Activated T-helper 17 cell treated with anti-CD3 and anti-CD28 coated beads, Interleukin-2, amount 50 U/mL, for 72 hours (primary cell): Measurements from ENCODE around the gene FBLN5. TPM values are rescaled to one million over a fixed set of nuclear protein-coding genes. Genes with fewer than 3 reads are reported as not detected.
"Not testable (repeated sequence)": the region's sequence is repeated elsewhere in the genome, so short reads cannot be mapped to it uniquely, and the experiment has no call there.

Source experiments
- ATAC-seq: fragments of 150-1000 bp; cut with Tn5 transposase; replicated peaks from 2 replicates; pipeline ENCODE4 v1.10.0; 2021; ENCODE audit warnings: mild to moderate bottlenecking, moderate library complexity
- H3K27ac Mint-ChIP-seq: one replicate; pipeline ENCODE4 v1.8.0; 2022; ENCODE audit warnings: mixed read lengths
- H3K27me3 Mint-ChIP-seq: one replicate; pipeline ENCODE4 v1.8.0; 2022; ENCODE audit warnings: mixed read lengths
- H3K36me3 Mint-ChIP-seq: one replicate; pipeline ENCODE4 v1.8.0; 2022; ENCODE audit warnings: low read depth, mild to moderate bottlenecking, mixed read lengths
- H3K4me1 Mint-ChIP-seq: one replicate; pipeline ENCODE4 v1.8.0; 2022; ENCODE audit warnings: mixed read lengths
- H3K4me3 Mint-ChIP-seq: one replicate; pipeline ENCODE4 v1.8.0; 2022; ENCODE audit warnings: mild to moderate bottlenecking, mixed read lengths
- H3K9me3 Mint-ChIP-seq: one replicate; pipeline ENCODE4 v1.8.0; 2022; ENCODE audit warnings: mixed read lengths
- total RNA-seq, 2 donors: library from RNA; stranded (reverse); gene quantifications; one replicate each; pipeline ENCODE4 v1.2.3, GENCODE V29; 2022

Gene FBLN5
- total RNA-seq, 2 donors from 2014 or later: 1.4 to 7.6 TPM

GRCh38 chr14:91875525-91876286, 71.8 kb downstream of the FBLN5 start:
- peak overlapping the region; percentile 83 for H3K27ac Mint-ChIP-seq
- no peaks in the 10 kb centered on the region for H3K27me3 Mint-ChIP-seq
- H3K4me1 Mint-ChIP-seq: peaks cover 41% of the 10 kb centered on the region
- no peak overlapping the region for H3K4me3 Mint-ChIP-seq
- no peak for ATAC-seq
- H3K36me3 Mint-ChIP-seq: peaks cover 5% of the 10 kb centered on the region
- H3K9me3 Mint-ChIP-seq: no peaks in the 10 kb centered on the region

GRCh38 chr14:91873471-91874415, 73.8 kb downstream of the FBLN5 start:
- no peaks in the 10 kb centered on the region for H3K27me3 Mint-ChIP-seq
- H3K9me3 Mint-ChIP-seq: no peaks in the 10 kb centered on the region
- H3K4me3 Mint-ChIP-seq: peak overlapping the region; percentile 89
- peak; percentile 83 for ATAC-seq
- peak overlapping the region; percentile 83 for H3K27ac Mint-ChIP-seq
- H3K4me1 Mint-ChIP-seq: peaks cover 49% of the 10 kb centered on the region
- peaks cover 9% of the 10 kb centered on the region for H3K36me3 Mint-ChIP-seq

GRCh38 chr14:91872517-91873470, 74.7 kb downstream of the FBLN5 start:
- ATAC-seq: peak; percentile 5
- no peaks in the 10 kb centered on the region for H3K27me3 Mint-ChIP-seq
- H3K4me3 Mint-ChIP-seq: peak overlapping the region; percentile 89
- peaks cover 9% of the 10 kb centered on the region for H3K36me3 Mint-ChIP-seq
- no peaks in the 10 kb centered on the region for H3K9me3 Mint-ChIP-seq
- H3K27ac Mint-ChIP-seq: peak overlapping the region; percentile 83
- peaks cover 45% of the 10 kb centered on the region for H3K4me1 Mint-ChIP-seq

GRCh38 chr14:91872011-91872501, 75.4 kb downstream of the FBLN5 start:
- Mint-ChIP-seq H3K36me3 (peaks cover 9% of the 10 kb centered on the region), H3K4me1 (peaks cover 51% of the 10 kb centered on the region), H3K27ac (peak overlapping the region; percentile 83), H3K27me3 (no peaks in the 10 kb centered on the region), H3K4me3 (peak overlapping the region; percentile 89), H3K9me3 (no peaks in the 10 kb centered on the region)
- peak; percentile 25 for ATAC-seq

- not testable (repeated sequence) for H3K27me3 Mint-ChIP-seq, H3K9me3 Mint-ChIP-seq, H3K36me3 Mint-ChIP-seq, ATAC-seq, H3K27ac Mint-ChIP-seq
- Mint-ChIP-seq H3K4me1 (peaks cover 54% of the 10 kb centered on the region), H3K4me3 (peak overlapping the region; percentile 89)
Observed at GRCh38 chr14:91871401-91871800, 76.1 kb downstream of the FBLN5 start.

- no peaks in the 10 kb centered on the region for H3K9me3 Mint-ChIP-seq
Observed at GRCh38 chr14:91870890-91871289, 76.6 kb downstream of the FBLN5 start.

GRCh38 chr14:91870001-91870400, 77.5 kb downstream of the FBLN5 start:
- no peaks in the 10 kb centered on the region for H3K27me3 Mint-ChIP-seq
- peaks cover 9% of the 10 kb centered on the region for H3K36me3 Mint-ChIP-seq

More at GRCh38 chr14:91870890-91871289, 76.6 kb downstream of the FBLN5 start:
- H3K27me3 Mint-ChIP-seq: no peaks in the 10 kb centered on the region
- H3K4me3 Mint-ChIP-seq: peak overlapping the region; percentile 89
- peaks cover 9% of the 10 kb centered on the region for H3K36me3 Mint-ChIP-seq
- no peak for ATAC-seq
- peaks cover 59% of the 10 kb centered on the region for H3K4me1 Mint-ChIP-seq
- peak overlapping the region; percentile 68 for H3K27ac Mint-ChIP-seq

GRCh38 chr14:91869556-91869955, 77.9 kb downstream of the FBLN5 start:
- Mint-ChIP-seq H3K27me3 (no peaks in the 10 kb centered on the region), H3K4me3 (peak overlapping the region; percentile 89), H3K4me1 (peaks cover 60% of the 10 kb centered on the region), H3K9me3 (no peaks in the 10 kb centered on the region), H3K36me3 (peaks cover 9% of the 10 kb centered on the region), H3K27ac (peak overlapping the region; percentile 68)
- ATAC-seq: no peak

More at GRCh38 chr14:91870001-91870400, 77.5 kb downstream of the FBLN5 start:
- peak overlapping the region; percentile 89 for H3K4me3 Mint-ChIP-seq
- ATAC-seq: peak; percentile 37
- H3K4me1 Mint-ChIP-seq: peaks cover 58% of the 10 kb centered on the region
- H3K9me3 Mint-ChIP-seq: no peaks in the 10 kb centered on the region
- H3K27ac Mint-ChIP-seq: peak overlapping the region; percentile 68

- H3K27me3 Mint-ChIP-seq: no peaks in the 10 kb centered on the region
- H3K4me3 Mint-ChIP-seq: peak within 1 kb of the TSS; percentile 89
- H3K4me1 Mint-ChIP-seq: peaks cover 55% of the 10 kb centered on the region
- H3K36me3 Mint-ChIP-seq: peaks cover 16% of the 10 kb centered on the region
- peak within 1 kb of the TSS; percentile 80 for H3K27ac Mint-ChIP-seq
- no peaks in the 10 kb centered on the region for H3K9me3 Mint-ChIP-seq
- ATAC-seq: peak; percentile 67
Observed at GRCh38 chr14:91867316-91867988, 80.0 kb downstream of the FBLN5 start, which contains the start of gene TC2N. Gene TC2N (minus strand): TSS chr14:91867536. CDS start chr14:91813769, 53,767 bp downstream.

- Mint-ChIP-seq H3K4me3 (peak overlapping the region; percentile 89), H3K36me3 (peaks cover 16% of the 10 kb centered on the region), H3K27me3 (no peaks in the 10 kb centered on the region), H3K9me3 (no peaks in the 10 kb centered on the region), H3K27ac (peak overlapping the region; percentile 80), H3K4me1 (peaks cover 49% of the 10 kb centered on the region)
- ATAC-seq: peak; percentile 19
Observed at GRCh38 chr14:91866511-91867295, 80.8 kb downstream of the FBLN5 start.

- Mint-ChIP-seq H3K4me1 (peaks cover 53% of the 10 kb centered on the region), H3K4me3 (peak overlapping the region; percentile 89), H3K27ac (peak overlapping the region; percentile 80), H3K27me3 (no peaks in the 10 kb centered on the region), H3K36me3 (peaks cover 21% of the 10 kb centered on the region), H3K9me3 (peaks cover 3% of the 10 kb centered on the region)
- ATAC-seq: peak; percentile 47
Observed at GRCh38 chr14:91866061-91866460, 81.4 kb downstream of the FBLN5 start.

- peaks cover 5% of the 10 kb centered on the region for H3K9me3 Mint-ChIP-seq
- H3K36me3 Mint-ChIP-seq: peaks cover 24% of the 10 kb centered on the region
- peaks cover 57% of the 10 kb centered on the region for H3K4me1 Mint-ChIP-seq
- ATAC-seq: no peak
- H3K27me3 Mint-ChIP-seq: no peaks in the 10 kb centered on the region
- H3K27ac Mint-ChIP-seq: peak overlapping the region; percentile 81
- H3K4me3 Mint-ChIP-seq: peak overlapping the region; percentile 95
Observed at GRCh38 chr14:91862417-91862816, 85.1 kb downstream of the FBLN5 start.
